Neutrophil (primary cell): Measurements from ENCODE around the gene SRRT.
"Not testable (repeated sequence)": the region's sequence is repeated elsewhere in the genome, so short reads cannot be mapped to it uniquely, and the experiment has no call there.

ENCODE experiments used
- H3K27ac ChIP-seq: fragments of 200-600 bp; sonication (generic); 2 replicates; pipeline ENCODE4 v1.5.1; 2016; ENCODE audit warnings: mild to moderate bottlenecking, moderate library complexity
- H3K27me3 ChIP-seq: fragments of 200-600 bp; sonication (generic); 2 replicates; pipeline ENCODE4 v1.6.0; 2016; ENCODE audit warnings: mild to moderate bottlenecking
- H3K36me3 ChIP-seq: fragments of 200-600 bp; sonication (generic); 2 replicates; pipeline ENCODE4 v1.5.1; 2017
- H3K4me1 ChIP-seq, 2 experiments: fragments of 200-600 bp in 1 of 2; sonication (generic) in 1 of 2; 1 replicate in 1 of 2; 2 replicates in 1 of 2; pipeline versions ENCODE4 v1.5.1 to v1.6.1; 2013 to 2016; ENCODE audit warnings: low read depth in 1 of 2, low read length in 1 of 2, mild to moderate bottlenecking in 1 of 2, moderate library complexity in 1 of 2; ENCODE audit not compliant: control insufficient read depth in 1 of 2, insufficient read depth in 1 of 2
- H3K4me3 ChIP-seq, 2 experiments: fragments of 200-600 bp in 1 of 2; sonication (generic) in 1 of 2; 1 replicate in 1 of 2; 2 replicates in 1 of 2; pipeline ENCODE4 v1.5.1; 2013 to 2016; ENCODE audit warnings: low read depth in 1 of 2, low read length in 1 of 2, mild to moderate bottlenecking in 1 of 2, moderate library complexity in 1 of 2
- H3K9me3 ChIP-seq: fragments of 200-600 bp; sonication (generic); 2 replicates; pipeline ENCODE4 v1.5.1; 2016
- CTCF ChIP-seq: fragments of 200-600 bp; sonication (generic); IDR thresholded peaks from 2 replicates; pipeline ENCODE4 v1.5.1; 2016; ENCODE audit warnings: antibody characterized with exemption

Gene SRRT

GRCh38 chr7:100929808-100930174 is 54.9 kb downstream of the SRRT start:
- no peak for TF ChIP-seq CTCF
- no peak overlapping the region for H3K4me3 ChIP-seq
- H3K9me3 ChIP-seq = no peaks in the 10 kb centered on the region

GRCh38 chr7:100933734-100934133 is 58.8 kb downstream of the SRRT start:
- Histone ChIP-seq H3K4me3 (no peak overlapping the region), H3K36me3 (no peaks in the 10 kb centered on the region)

More at GRCh38 chr7:100929808-100930174, 54.9 kb downstream of the SRRT start:
- no peak overlapping the region for H3K27ac ChIP-seq
- H3K36me3 ChIP-seq = no peaks in the 10 kb centered on the region
- H3K4me1 ChIP-seq = no peaks in the 10 kb centered on the region
- peaks cover 31% of the 10 kb centered on the region for H3K27me3 ChIP-seq

GRCh38 chr7:100935381-100935780 is 60.5 kb downstream of the SRRT start:
- H3K27me3 ChIP-seq = peaks cover 20% of the 10 kb centered on the region
- not testable (repeated sequence) for H3K4me1 ChIP-seq, H3K27ac ChIP-seq, H3K36me3 ChIP-seq, H3K4me3 ChIP-seq, H3K9me3 ChIP-seq

More at GRCh38 chr7:100933734-100934133, 58.8 kb downstream of the SRRT start:
- peaks cover 36% of the 10 kb centered on the region for H3K27me3 ChIP-seq
- no peak for TF ChIP-seq CTCF
- H3K4me1 ChIP-seq = no peaks in the 10 kb centered on the region
- no peak overlapping the region for H3K27ac ChIP-seq
- no peaks in the 10 kb centered on the region for H3K9me3 ChIP-seq

GRCh38 chr7:100936167-100936566 is 61.3 kb downstream of the SRRT start:
- H3K9me3 ChIP-seq, H3K36me3 ChIP-seq, H3K4me1 ChIP-seq, H3K27ac ChIP-seq, H3K4me3 ChIP-seq: not testable (repeated sequence)
- peaks cover 13% of the 10 kb centered on the region for H3K27me3 ChIP-seq
